22Rv1 (cell line): ENCODE data around the gene LYZL2.
"Not testable (repeated sequence)": the region's sequence is repeated elsewhere in the genome, so short reads cannot be mapped to it uniquely, and the experiment has no call there.

ENCODE experiments used
- ZFX ChIP-seq: fragments of 450-650 bp; IDR thresholded peaks from 2 replicates; pipeline ENCODE4 v1.6.1; 2017; ENCODE audit warnings: antibody characterized with exemption, borderline replicate concordance
- TF ChIP-seq, protein P1 (sequence below): fragments of 450-650 bp; IDR thresholded peaks from 2 replicates; pipeline ENCODE4 v1.5.1; 2017; ENCODE audit warnings: mild to moderate bottlenecking

GRCh38 chr10:30611041-30611440 is 18.5 kb downstream of the LYZL2 start:
- TF ChIP-seq, protein P1, sequence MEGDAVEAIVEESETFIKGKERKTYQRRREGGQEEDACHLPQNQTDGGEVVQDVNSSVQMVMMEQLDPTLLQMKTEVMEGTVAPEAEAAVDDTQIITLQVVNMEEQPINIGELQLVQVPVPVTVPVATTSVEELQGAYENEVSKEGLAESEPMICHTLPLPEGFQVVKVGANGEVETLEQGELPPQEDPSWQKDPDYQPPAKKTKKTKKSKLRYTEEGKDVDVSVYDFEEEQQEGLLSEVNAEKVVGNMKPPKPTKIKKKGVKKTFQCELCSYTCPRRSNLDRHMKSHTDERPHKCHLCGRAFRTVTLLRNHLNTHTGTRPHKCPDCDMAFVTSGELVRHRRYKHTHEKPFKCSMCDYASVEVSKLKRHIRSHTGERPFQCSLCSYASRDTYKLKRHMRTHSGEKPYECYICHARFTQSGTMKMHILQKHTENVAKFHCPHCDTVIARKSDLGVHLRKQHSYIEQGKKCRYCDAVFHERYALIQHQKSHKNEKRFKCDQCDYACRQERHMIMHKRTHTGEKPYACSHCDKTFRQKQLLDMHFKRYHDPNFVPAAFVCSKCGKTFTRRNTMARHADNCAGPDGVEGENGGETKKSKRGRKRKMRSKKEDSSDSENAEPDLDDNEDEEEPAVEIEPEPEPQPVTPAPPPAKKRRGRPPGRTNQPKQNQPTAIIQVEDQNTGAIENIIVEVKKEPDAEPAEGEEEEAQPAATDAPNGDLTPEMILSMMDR = not testable (repeated sequence)
- TF ChIP-seq ZFX = not testable (repeated sequence)
